SK-N-SH (cell line): ENCODE results near the gene ADGRB2. TPM values are rescaled to one million over a fixed set of nuclear protein-coding genes. Genes with fewer than 3 reads are reported as not detected.

Experiments
- CTCF ChIA-PET: fragments of 300-600, 350-600 bp; formaldehyde crosslinking; extraction: SDS; loops from one replicate; lab custom pipeline; 2021; lab: Yijun Ruan, JAX
- POLR2A ChIA-PET: fragments of 350-600 bp; sonication (Branson Sonifier 250); formaldehyde crosslinking; extraction: SDS; loops from one replicate; lab custom pipeline; 2020; ENCODE audit warnings: antibody characterized with exemption, inconsistent platforms; lab: Yijun Ruan, JAX
- DNase-seq: peaks from one replicate; pipeline ENCODE4 v3.0.0; 2012
- H2AFZ ChIP-seq: fragments of 200-600 bp; sonication (generic); 2 replicates; pipeline ENCODE4 v1.8.1; 2016; ENCODE audit warnings: antibody characterized with exemption, mild to moderate bottlenecking, low read depth
- H3F3A ChIP-seq: fragments of 200-600 bp; sonication (generic); replicated peaks from 2 replicates; pipeline ENCODE3; 2016; ENCODE audit warnings: antibody characterized with exemption, mild to moderate bottlenecking; ENCODE audit not compliant: insufficient read depth
- H3K27ac ChIP-seq, 2 experiments: fragments of 200-500 bp in 1 of 2; fragments of 200-600 bp in 1 of 2; sonication (Bioruptor generic) in 1 of 2; sonication (generic), shearing (Covaris generic) in 1 of 2; 2 replicates each; pipeline versions ENCODE4 v1.5.1 to v1.6.1; 2014 to 2016; ENCODE audit warnings: low read depth in 2 of 2, inconsistent platforms in 1 of 2, low read length in 1 of 2, mild to moderate bottlenecking in 1 of 2, mixed read lengths in 1 of 2
- H3K27me3 ChIP-seq: fragments of 200-600 bp; sonication (generic), shearing (Covaris generic); 2 replicates; pipeline ENCODE4 v1.6.1; 2016; ENCODE audit warnings: mixed run types; ENCODE audit not compliant: insufficient read depth
- H3K36me3 ChIP-seq, 2 experiments: fragments of 200-500 bp in 1 of 2; fragments of 200-600 bp in 1 of 2; sonication (Bioruptor generic) in 1 of 2; sonication (generic) in 1 of 2; replicated peaks in 1 of 2; 2 replicates each; pipeline versions ENCODE3 to v1.5.1; 2014 to 2016; ENCODE audit warnings: low read length in 1 of 2, mild to moderate bottlenecking in 1 of 2; ENCODE audit not compliant: insufficient read depth in 2 of 2, control insufficient read depth in 1 of 2
- H3K4me1 ChIP-seq, 2 experiments: fragments of 200-500 bp in 1 of 2; fragments of 200-600 bp in 1 of 2; sonication (Bioruptor generic) in 1 of 2; sonication (generic), shearing (Covaris generic) in 1 of 2; 2 replicates each; pipeline versions ENCODE4 v1.5.1 to v1.6.1; 2014 to 2016; ENCODE audit warnings: low read depth in 1 of 2, low read length in 1 of 2, mixed run types in 1 of 2; ENCODE audit not compliant: insufficient read depth in 2 of 2, control insufficient read depth in 1 of 2
- H3K4me2 ChIP-seq: fragments of 200-600 bp; sonication (generic), shearing (Covaris generic); 2 replicates; pipeline ENCODE4 v1.6.1; 2017; ENCODE audit warnings: mixed run types
- H3K4me3 ChIP-seq, 2 experiments: fragments of 200-500 bp in 1 of 2; fragments of 200-600 bp in 1 of 2; sonication (Bioruptor generic) in 1 of 2; sonication (generic), shearing (Covaris generic) in 1 of 2; 2 replicates each; pipeline versions ENCODE4 v1.5.1 to v1.8.1; 2014 to 2016; ENCODE audit warnings: low read depth in 2 of 2, inconsistent platforms in 1 of 2, low read length in 1 of 2, mild to moderate bottlenecking in 1 of 2, mixed read lengths in 1 of 2, moderate library complexity in 1 of 2
- H3K79me2 ChIP-seq: fragments of 200-600 bp; sonication (generic); 2 replicates; pipeline ENCODE4 v1.8.1; 2017; ENCODE audit warnings: mild to moderate bottlenecking; ENCODE audit not compliant: insufficient read depth
- H3K9ac ChIP-seq: fragments of 200-600 bp; sonication (generic); 2 replicates; pipeline ENCODE4 v1.6.1; 2017; ENCODE audit warnings: mixed run types
- H3K9me2 ChIP-seq: fragments of 200-600 bp; sonication (generic); 2 replicates; pipeline ENCODE4 v1.6.1; 2017; ENCODE audit warnings: mixed run types
- H3K9me3 ChIP-seq: fragments of 200-600 bp; sonication (generic); 2 replicates; pipeline ENCODE4 v1.6.1; 2017; ENCODE audit warnings: mixed run types, mild to moderate bottlenecking, moderate library complexity
- H4K20me1 ChIP-seq: fragments of 200-600 bp; sonication (generic); 2 replicates; pipeline ENCODE4 v1.6.1; 2017; ENCODE audit warnings: mild to moderate bottlenecking, mixed run types; ENCODE audit not compliant: insufficient read depth
- CHD2 ChIP-seq: fragments of 150-350 bp; IDR thresholded peaks from 2 replicates; pipeline ENCODE4 v1.6.1; 2018; ENCODE audit warnings: low read length; ENCODE audit not compliant: partially characterized antibody
- ELF1 ChIP-seq: IDR thresholded peaks from 2 replicates; pipeline ENCODE4 v1.4.0; 2012
- EP300 ChIP-seq, 2 experiments: IDR thresholded peaks; 2 replicates each; pipeline versions ENCODE4 v1.4.0 to v1.6.1; 2012; ENCODE audit warnings: borderline replicate concordance in 1 of 2, low read depth in 1 of 2, low read length in 1 of 2
- EZH2phosphoT487 ChIP-seq: fragments of 200-600 bp; sonication (generic); IDR thresholded peaks from 2 replicates; pipeline ENCODE4 v1.6.1; 2017; ENCODE audit warnings: low read depth, mixed run types, mild to moderate bottlenecking, antibody characterized with exemption, moderate library complexity, borderline replicate concordance
- FOSL2 ChIP-seq: IDR thresholded peaks from 2 replicates; pipeline ENCODE4 v1.4.0; 2012; ENCODE audit warnings: low read depth, mild to moderate bottlenecking, moderate library complexity, borderline replicate concordance
- NRF1 ChIP-seq: IDR thresholded peaks from 2 replicates; pipeline ENCODE4 v1.6.1; 2012; ENCODE audit warnings: low read depth, mild to moderate bottlenecking, low read length
- POLR2AphosphoS5 ChIP-seq: IDR thresholded peaks from 2 replicates; pipeline ENCODE4 v1.6.1; 2012; ENCODE audit warnings: low read depth, low read length
- RCOR1 ChIP-seq: fragments of 150-350 bp; IDR thresholded peaks from 2 replicates; pipeline ENCODE4 v1.6.1; 2017; ENCODE audit warnings: antibody characterized with exemption, low read length
- TAF1 ChIP-seq: IDR thresholded peaks from 2 replicates; pipeline ENCODE4 v1.6.1; 2012; ENCODE audit warnings: low read depth, mild to moderate bottlenecking, low read length, moderate library complexity, borderline replicate concordance
- YY1 ChIP-seq: IDR thresholded peaks from 2 replicates; pipeline ENCODE4 v1.4.0; 2012; ENCODE audit warnings: low read depth, mild to moderate bottlenecking
- WGBS: methylation state at CpG from one replicate; pipeline ENCODE4 v1.1.6; 2017; ENCODE audit warnings: low lambda C conversion rate; 5-methylcytosine and 5-hydroxymethylcytosine counted together
- polyA plus RNA-seq, 3 experiments: library from polyadenylated mRNA; depleted of rRNA; stranded (reverse); fragments of >200 nt; gene quantifications; 2 replicates each; pipeline ENCODE4 v1.2.3, GENCODE V29; 2012
- TF ChIP-seq, protein P1 (sequence below): fragments of 200-600 bp; sonication (generic); IDR thresholded peaks from 2 replicates; pipeline ENCODE4 v1.6.1; 2017; ENCODE audit warnings: antibody characterized with exemption, mild to moderate bottlenecking, moderate library complexity

Gene ADGRB2
- polyA plus RNA-seq, 1 of the 3 experiments (the other 2 are of a cell fraction), result 13.0 TPM

DNA sequence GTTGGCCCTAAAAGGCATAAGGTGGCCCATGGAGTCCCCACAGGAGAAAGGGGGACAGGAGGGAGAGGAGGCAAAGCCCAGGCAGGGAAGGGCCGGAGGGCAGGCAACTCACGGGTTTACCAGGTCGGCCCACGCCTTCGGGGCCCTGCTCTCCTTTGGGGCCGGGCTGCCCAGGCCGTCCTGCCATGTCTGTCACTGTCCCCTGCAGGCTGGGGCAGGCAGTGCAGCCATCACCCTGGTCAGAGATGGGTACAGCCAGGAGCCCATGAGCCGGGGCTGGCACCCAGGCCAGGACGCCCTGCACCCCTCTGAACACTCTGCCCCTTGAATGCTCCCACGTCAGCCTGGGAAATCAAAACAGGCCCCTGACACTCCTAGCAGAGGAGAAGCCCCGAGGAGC lies 80.1 kb downstream of the ADGRB2 start:
- Histone ChIP-seq H3F3A (no peaks in the 10 kb centered on the region), H3K36me3 (peaks cover 0 to 3% of the 10 kb centered on the region in 2 experiments), H2AFZ (no peak overlapping the region), H3K79me2 (no peaks in the 10 kb centered on the region), H3K27ac (no peak overlapping the region), H3K9me3 (no peaks in the 10 kb centered on the region), H3K27me3 (no peaks in the 10 kb centered on the region), H3K9me2 (no peaks in the 10 kb centered on the region), H3K4me1 (peaks cover 0 to 4% of the 10 kb centered on the region in 2 experiments; a peak in 2 of 4 replicates), H3K4me2 (no peak overlapping the region), H3K4me3 (no peak overlapping the region), H4K20me1 (no peaks in the 10 kb centered on the region), H3K9ac (no peak overlapping the region)
- WGBS, result 84% methylated on average over 6 of the region's 11 CpGs
- DNase-seq, result peak; percentile 55
- POLR2A ChIA-PET, result no interaction called here
- TF ChIP-seq, protein P1, sequence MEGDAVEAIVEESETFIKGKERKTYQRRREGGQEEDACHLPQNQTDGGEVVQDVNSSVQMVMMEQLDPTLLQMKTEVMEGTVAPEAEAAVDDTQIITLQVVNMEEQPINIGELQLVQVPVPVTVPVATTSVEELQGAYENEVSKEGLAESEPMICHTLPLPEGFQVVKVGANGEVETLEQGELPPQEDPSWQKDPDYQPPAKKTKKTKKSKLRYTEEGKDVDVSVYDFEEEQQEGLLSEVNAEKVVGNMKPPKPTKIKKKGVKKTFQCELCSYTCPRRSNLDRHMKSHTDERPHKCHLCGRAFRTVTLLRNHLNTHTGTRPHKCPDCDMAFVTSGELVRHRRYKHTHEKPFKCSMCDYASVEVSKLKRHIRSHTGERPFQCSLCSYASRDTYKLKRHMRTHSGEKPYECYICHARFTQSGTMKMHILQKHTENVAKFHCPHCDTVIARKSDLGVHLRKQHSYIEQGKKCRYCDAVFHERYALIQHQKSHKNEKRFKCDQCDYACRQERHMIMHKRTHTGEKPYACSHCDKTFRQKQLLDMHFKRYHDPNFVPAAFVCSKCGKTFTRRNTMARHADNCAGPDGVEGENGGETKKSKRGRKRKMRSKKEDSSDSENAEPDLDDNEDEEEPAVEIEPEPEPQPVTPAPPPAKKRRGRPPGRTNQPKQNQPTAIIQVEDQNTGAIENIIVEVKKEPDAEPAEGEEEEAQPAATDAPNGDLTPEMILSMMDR, result peak; percentile 42
- TF ChIP-seq ELF1 (no peak), FOSL2 (no peak)
- CTCF ChIA-PET, result interaction anchor here (0.8 to 1.3 kb wide), 6 partner anchors 12 to 105 kb away, joined by 3 to 5 read pairs (median 4); no protein-coding TSS in a partner anchor

DNA sequence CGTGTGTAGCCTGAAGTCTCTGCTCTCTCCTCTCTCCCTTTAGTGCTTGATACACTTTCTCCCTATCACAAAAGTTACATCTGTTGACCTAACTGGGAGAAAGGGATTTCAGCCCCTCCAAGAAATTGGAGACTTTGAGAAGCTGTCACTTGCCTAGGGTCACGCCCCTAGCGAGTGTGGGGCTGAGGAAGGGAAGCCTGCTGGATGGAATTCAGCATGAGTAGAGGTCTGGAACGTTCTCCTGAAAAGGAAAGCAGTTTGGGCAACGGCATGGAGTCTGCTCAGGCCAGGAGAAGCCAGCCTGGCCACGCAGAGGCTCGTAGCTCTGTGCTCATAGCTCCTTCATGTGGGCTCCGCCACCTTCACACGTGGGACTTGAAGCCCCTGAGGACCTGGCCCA lies 82.7 kb downstream of the ADGRB2 start:
- Histone ChIP-seq H3K27ac (no peak overlapping the region), H2AFZ (no peak overlapping the region), H3K4me3 (no peak overlapping the region), H3K27me3 (no peaks in the 10 kb centered on the region), H3K79me2 (no peaks in the 10 kb centered on the region), H3K4me2 (no peak overlapping the region), H3F3A (no peaks in the 10 kb centered on the region), H3K36me3 (peaks cover 0 to 3% of the 10 kb centered on the region in 2 experiments), H3K9me2 (no peaks in the 10 kb centered on the region), H3K9ac (no peak overlapping the region), H4K20me1 (no peaks in the 10 kb centered on the region), H3K4me1 (no peaks in the 10 kb centered on the region; a peak in 1 of 4 replicates), H3K9me3 (no peaks in the 10 kb centered on the region)
- no peak for DNase-seq
- no peak for TF ChIP-seq FOSL2
- no peak for TF ChIP-seq YY1
- TF ChIP-seq CHD2, result no peak
- TF ChIP-seq EP300 (IDR thresholded peaks at IDR 0.05; ENCODE audit: borderline replicate concordance in 1 of 2, low read depth in 1 of 2, low read length in 1 of 2), result no peak
- no peak for TF ChIP-seq EZH2phosphoT487
- TF ChIP-seq, protein P1, result no peak
- no peak for TF ChIP-seq RCOR1
- no peak for TF ChIP-seq NRF1
- no peak for TF ChIP-seq POLR2AphosphoS5
- no peak for TF ChIP-seq TAF1
- WGBS, result 89% methylated on average over 7 of the region's 9 CpGs
- POLR2A ChIA-PET, result no interaction called here
- CTCF ChIA-PET, result interaction anchor here (0.6 to 1.8 kb wide), 3 partner anchors 19 to 34 kb away, joined by 3 to 4 read pairs (median 3); no protein-coding TSS in a partner anchor
